ENCODE data around the gene CPE. TPM values are rescaled to one million over a fixed set of nuclear protein-coding genes. Genes with fewer than 3 reads are reported as not detected.

Gene CPE
- total and polyA plus RNA-seq, 12 donors, result 16.9 to 57.6 (median 26.6) TPM

DNA sequence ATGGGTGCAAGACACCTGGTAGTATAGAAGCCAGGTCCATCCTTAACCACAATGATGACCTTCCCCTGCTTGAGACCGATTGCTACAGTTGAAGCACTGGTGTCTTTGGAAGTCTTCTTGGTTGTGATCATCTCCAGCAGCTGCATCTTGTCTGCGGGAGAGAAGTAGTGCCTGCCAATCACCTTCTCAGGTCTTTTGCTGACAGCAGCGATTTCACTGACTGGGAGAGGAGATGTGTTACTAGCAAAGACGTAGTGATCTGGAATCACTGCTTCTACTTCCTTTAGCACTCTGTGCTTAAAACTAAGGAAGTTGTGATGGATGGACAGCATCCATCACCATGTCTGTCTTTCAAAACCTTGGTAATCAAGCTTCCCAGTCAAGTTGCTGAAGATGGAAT lies 25.9 kb downstream of the CPE start:
- no peak for DNase-seq
- Histone ChIP-seq H3K4me3 (no peak overlapping the region), H3K9me3 (no peaks in the 10 kb centered on the region), H3K4me1 (no peaks in the 10 kb centered on the region), H3K36me3 (no peaks in the 10 kb centered on the region), H3K27ac (no peak overlapping the region), H3K27me3 (no peaks in the 10 kb centered on the region)
- intact Hi-C loops (cut with DNase I), result loop anchor here in 1 of 10 donors (5.0 kb wide), 1 partner anchor 682 kb away; no protein-coding TSS in a partner anchor
- 85 to 91% methylated on average over 4 of the region's 4 CpGs for WGBS, 2 donors
- TF ChIP-seq, protein P1, sequence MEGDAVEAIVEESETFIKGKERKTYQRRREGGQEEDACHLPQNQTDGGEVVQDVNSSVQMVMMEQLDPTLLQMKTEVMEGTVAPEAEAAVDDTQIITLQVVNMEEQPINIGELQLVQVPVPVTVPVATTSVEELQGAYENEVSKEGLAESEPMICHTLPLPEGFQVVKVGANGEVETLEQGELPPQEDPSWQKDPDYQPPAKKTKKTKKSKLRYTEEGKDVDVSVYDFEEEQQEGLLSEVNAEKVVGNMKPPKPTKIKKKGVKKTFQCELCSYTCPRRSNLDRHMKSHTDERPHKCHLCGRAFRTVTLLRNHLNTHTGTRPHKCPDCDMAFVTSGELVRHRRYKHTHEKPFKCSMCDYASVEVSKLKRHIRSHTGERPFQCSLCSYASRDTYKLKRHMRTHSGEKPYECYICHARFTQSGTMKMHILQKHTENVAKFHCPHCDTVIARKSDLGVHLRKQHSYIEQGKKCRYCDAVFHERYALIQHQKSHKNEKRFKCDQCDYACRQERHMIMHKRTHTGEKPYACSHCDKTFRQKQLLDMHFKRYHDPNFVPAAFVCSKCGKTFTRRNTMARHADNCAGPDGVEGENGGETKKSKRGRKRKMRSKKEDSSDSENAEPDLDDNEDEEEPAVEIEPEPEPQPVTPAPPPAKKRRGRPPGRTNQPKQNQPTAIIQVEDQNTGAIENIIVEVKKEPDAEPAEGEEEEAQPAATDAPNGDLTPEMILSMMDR (IDR thresholded peaks at IDR 0.05), result no peak
- no peak for ATAC-seq

- Histone ChIP-seq H3K27me3 (no peaks in the 10 kb centered on the region), H3K9me3 (no peaks in the 10 kb centered on the region), H3K27ac (no peak overlapping the region), H3K4me3 (no peak overlapping the region), H3K4me1 (peaks cover 0 to 5% (median 0%) of the 10 kb centered on the region in 9 donors), H3K36me3 (no peaks in the 10 kb centered on the region)
- TF ChIP-seq, protein P1 (IDR thresholded peaks at IDR 0.05), result no peak
- ATAC-seq (no peak), DNase-seq (no peak)
- intact Hi-C loops (cut with DNase I), result no loop called here
- 48 to 56% methylated on average over 2 of the region's 2 CpGs for WGBS, 2 donors
Measured at GRCh38 chr4:165410214-165410613, 31.4 kb downstream of the CPE start.

DNA sequence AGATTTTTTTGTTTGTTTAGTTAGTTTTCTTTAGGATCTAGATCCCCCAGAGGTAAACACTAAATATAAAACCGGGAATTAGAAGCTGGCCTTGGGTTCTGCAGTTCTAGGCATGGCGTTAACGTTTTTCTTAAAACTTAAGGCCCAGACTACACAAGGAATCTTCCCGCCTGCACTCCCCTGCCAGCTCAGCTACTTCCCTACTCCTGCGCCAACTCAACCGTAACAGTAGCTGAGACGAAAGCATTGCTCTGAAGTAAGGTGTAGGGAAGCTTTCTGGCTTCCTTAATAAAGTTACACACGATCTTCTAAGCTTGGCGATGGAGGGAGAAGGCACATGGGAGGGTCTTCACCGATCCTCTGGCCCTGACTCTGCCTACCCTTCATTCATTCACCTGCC lies 37.1 kb downstream of the CPE start:
- ATAC-seq (no peak), DNase-seq (no peak)
- Histone ChIP-seq H3K9me3 (no peaks in the 10 kb centered on the region), H3K27ac (no peak overlapping the region), H3K4me1 (peaks cover 0 to 8% (median 0%) of the 10 kb centered on the region in 9 donors), H3K27me3 (no peaks in the 10 kb centered on the region), H3K4me3 (no peak overlapping the region), H3K36me3 (no peaks in the 10 kb centered on the region)
- intact Hi-C loops (cut with DNase I), result loop anchor here in 1 of 10 donors (5.0 kb wide), 1 partner anchor 34 kb away; no protein-coding TSS in a partner anchor
- TF ChIP-seq, protein P1 (IDR thresholded peaks at IDR 0.05), result no peak
- WGBS, 2 donors, result 85% methylated on average over 10 of the region's 10 CpGs

DNA sequence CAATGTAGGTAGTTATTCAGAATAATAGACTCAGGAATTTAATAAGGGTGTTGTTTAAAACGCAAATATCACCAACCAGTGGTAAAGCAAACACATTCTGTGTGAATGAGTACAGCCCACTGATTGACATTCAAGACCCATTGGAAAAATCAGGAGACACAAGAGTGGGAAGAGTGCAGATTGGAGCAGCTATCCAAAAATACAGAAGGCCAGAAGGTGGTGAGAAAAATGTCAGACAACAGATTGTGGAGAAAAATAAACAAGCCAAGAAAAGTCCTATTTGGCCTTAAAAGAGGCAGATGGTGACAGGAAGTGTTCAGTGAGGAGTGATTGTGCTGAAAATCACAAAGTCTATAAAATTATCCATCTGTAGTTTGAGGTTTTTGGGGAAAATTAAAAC lies 39.3 kb downstream of the CPE start:
- no peak overlapping the region for H3K4me3 ChIP-seq
- H3K36me3 ChIP-seq, result no peaks in the 10 kb centered on the region
- WGBS, 2 donors, result 54 to 55% methylated on average over 1 of the region's 1 CpG
- peaks cover 0 to 8% (median 0%) of the 10 kb centered on the region in 9 donors for H3K4me1 ChIP-seq
- H3K27ac ChIP-seq, result peak overlapping the region in 4 of 10 donors; percentile 15 to 35 (median 26)
- intact Hi-C loops (cut with DNase I), result loop anchor here in 1 of 10 donors (5.0 kb wide), 1 partner anchor 36 kb away; no protein-coding TSS in a partner anchor
- no peaks in the 10 kb centered on the region for H3K9me3 ChIP-seq
- no peak for DNase-seq
- ATAC-seq, result peak in 4 of 8 donors; percentile 24 to 72 (median 43)
- TF ChIP-seq, protein P1 (IDR thresholded peaks at IDR 0.05), result no peak
- H3K27me3 ChIP-seq, result no peaks in the 10 kb centered on the region

Measured in heart right ventricle (tissue), 16 donors.